ENCODE results near the gene CIBAR2. TPM values are rescaled to one million over a fixed set of nuclear protein-coding genes. Genes with fewer than 3 reads are reported as not detected.

The CIBAR2 gene
- total RNA-seq, 1 donor from 2014 or later = not detected

GRCh38 chr16:85110105-85110504 is 2.2 kb downstream of the CIBAR2 start:
- FAIRE-seq = no peak
- no peak for TF ChIP-seq CTCF (IDR thresholded peaks at IDR 0.05; ENCODE audit: insufficient read depth, low read length, severe bottlenecking)
- no peak for DNase-seq (ENCODE audit: low read depth)

DNA sequence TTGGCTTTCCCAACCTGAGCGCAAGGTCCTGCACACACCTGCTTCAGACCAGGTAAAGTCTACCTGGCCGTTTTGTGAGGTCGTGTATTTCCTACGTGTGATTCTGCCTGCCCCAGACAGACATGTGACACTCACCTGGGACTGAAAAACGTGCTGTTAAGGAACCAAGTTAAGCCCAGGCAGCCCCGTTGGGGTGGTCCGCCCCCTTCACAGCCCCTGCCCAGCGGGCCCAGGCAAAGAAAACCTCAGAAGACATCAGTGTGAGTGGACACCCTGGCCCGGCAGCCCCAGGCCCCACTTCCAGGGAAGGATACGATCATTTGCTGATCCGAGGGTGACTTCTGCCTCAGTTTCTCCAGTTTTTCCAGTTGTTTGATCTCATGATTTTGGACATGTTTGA is 4.7 kb downstream of the CIBAR2 start:
- H3K27me3 ChIP-seq (ENCODE audit: control insufficient read depth, insufficient read depth, low read length) = no peaks in the 10 kb centered on the region
- TF ChIP-seq CTCF (IDR thresholded peaks at IDR 0.05; ENCODE audit: insufficient read depth, low read length, severe bottlenecking) = no peak
- no peak overlapping the region for H3K4me3 ChIP-seq (ENCODE audit: low read depth, low read length)
- no peak for DNase-seq (ENCODE audit: low read depth)
- no peaks in the 10 kb centered on the region for H3K36me3 ChIP-seq (ENCODE audit: control insufficient read depth, insufficient read depth, low read length)
- FAIRE-seq = no peak

More at GRCh38 chr16:85110105-85110504, 2.2 kb downstream of the CIBAR2 start:
- H3K27me3 ChIP-seq (ENCODE audit: control insufficient read depth, insufficient read depth, low read length) = no peaks in the 10 kb centered on the region
- no peaks in the 10 kb centered on the region for H3K36me3 ChIP-seq (ENCODE audit: control insufficient read depth, insufficient read depth, low read length)
- H3K4me3 ChIP-seq (ENCODE audit: low read depth, low read length) = no peak overlapping the region

- no peak for FAIRE-seq
- Histone ChIP-seq H3K27me3 (ENCODE audit: control insufficient read depth, insufficient read depth, low read length) (no peaks in the 10 kb centered on the region), H3K4me3 (ENCODE audit: low read depth, low read length) (no peak overlapping the region), H3K36me3 (ENCODE audit: control insufficient read depth, insufficient read depth, low read length) (no peaks in the 10 kb centered on the region)
- TF ChIP-seq CTCF (IDR thresholded peaks at IDR 0.05; ENCODE audit: insufficient read depth, low read length, severe bottlenecking) = no peak
- DNase-seq (ENCODE audit: low read depth) = no peak
These were observed 5.2 kb downstream of the CIBAR2 start for GRCh38 chr16:85107083-85107482.

GRCh38 chr16:85105475-85105874 is 6.8 kb downstream of the CIBAR2 start:
- no peak for DNase-seq (ENCODE audit: low read depth)
- TF ChIP-seq CTCF (IDR thresholded peaks at IDR 0.05; ENCODE audit: insufficient read depth, low read length, severe bottlenecking) = no peak
- peak; percentile 95 for FAIRE-seq
- no peaks in the 10 kb centered on the region for H3K27me3 ChIP-seq (ENCODE audit: control insufficient read depth, insufficient read depth, low read length)
- no peaks in the 10 kb centered on the region for H3K36me3 ChIP-seq (ENCODE audit: control insufficient read depth, insufficient read depth, low read length)
- no peak overlapping the region for H3K4me3 ChIP-seq (ENCODE audit: low read depth, low read length)

GRCh38 chr16:85104821-85105391 is 7.4 kb downstream of the CIBAR2 start:
- H3K36me3 ChIP-seq (ENCODE audit: control insufficient read depth, insufficient read depth, low read length) = no peaks in the 10 kb centered on the region
- H3K4me3 ChIP-seq (ENCODE audit: low read depth, low read length) = no peak overlapping the region
- no peak for TF ChIP-seq CTCF (IDR thresholded peaks at IDR 0.05; ENCODE audit: insufficient read depth, low read length, severe bottlenecking)
- peak; percentile 75 for FAIRE-seq
- no peaks in the 10 kb centered on the region for H3K27me3 ChIP-seq (ENCODE audit: control insufficient read depth, insufficient read depth, low read length)
- DNase-seq (ENCODE audit: low read depth) = no peak

DNA sequence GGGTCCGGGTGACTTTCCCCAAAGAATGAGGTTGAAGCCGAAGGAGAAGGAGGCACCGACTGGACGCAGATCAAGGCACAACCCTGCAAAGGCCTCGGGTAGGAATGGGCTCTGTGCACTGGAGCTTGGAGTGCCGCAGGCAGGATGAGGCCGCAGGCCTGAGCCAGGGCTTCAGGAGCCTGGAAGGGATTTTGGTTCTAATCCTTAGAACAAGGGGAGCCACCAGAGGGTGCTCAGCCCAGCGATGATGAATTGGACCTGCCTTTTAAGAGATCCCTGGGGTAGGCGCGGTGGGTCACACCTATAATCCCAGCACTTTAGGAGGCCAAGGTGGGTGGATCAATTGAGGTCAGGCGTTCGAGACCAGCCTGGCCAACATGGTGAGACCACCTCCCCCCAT is 8.1 kb downstream of the CIBAR2 start:
- DNase-seq (ENCODE audit: low read depth) = no peak
- TF ChIP-seq CTCF (IDR thresholded peaks at IDR 0.05; ENCODE audit: insufficient read depth, low read length, severe bottlenecking) = no peak
- Histone ChIP-seq H3K36me3 (ENCODE audit: control insufficient read depth, insufficient read depth, low read length) (no peaks in the 10 kb centered on the region), H3K27me3 (ENCODE audit: control insufficient read depth, insufficient read depth, low read length) (no peaks in the 10 kb centered on the region), H3K4me3 (ENCODE audit: low read depth, low read length) (no peak overlapping the region)
- FAIRE-seq = no peak

All from bronchial epithelial cell (primary cell).